DND-41 (cell line): ENCODE results near the gene HPRT1.

ENCODE experiments used
- ATAC-seq: fragments of 200-7000 bp; cut with Tn5 transposase; 3 replicates; pipeline ENCODE4 v1.9.1; 2021; ENCODE audit warnings: low read depth; ENCODE audit not compliant: insufficient read depth
- DNase-seq: peaks from one replicate; pipeline ENCODE4 v3.0.0-alpha.2; 2020
- H2AFZ ChIP-seq: 2 replicates; pipeline ENCODE4 v1.6.0; 2012; ENCODE audit warnings: low read depth, low read length
- H3K27ac ChIP-seq: 2 replicates; pipeline ENCODE4 v1.5.1; 2012; ENCODE audit warnings: low read length, inconsistent platforms
- H3K27me3 ChIP-seq: fragments of 200-600 bp; sonication (generic); 2 replicates; pipeline ENCODE4 v1.6.0; 2012; ENCODE audit warnings: low read length, mild to moderate bottlenecking, inconsistent platforms; ENCODE audit not compliant: insufficient read depth, poor library complexity
- H3K36me3 ChIP-seq: 2 replicates; pipeline ENCODE4 v1.5.1; 2012; ENCODE audit warnings: low read length, inconsistent platforms; ENCODE audit not compliant: insufficient read depth
- H3K4me1 ChIP-seq: 2 replicates; pipeline ENCODE4 v1.5.1; 2012; ENCODE audit warnings: mild to moderate bottlenecking, low read length; ENCODE audit not compliant: insufficient read depth
- H3K4me2 ChIP-seq: 2 replicates; pipeline ENCODE4 v1.6.0; 2012; ENCODE audit warnings: mild to moderate bottlenecking, moderate library complexity, low read length, inconsistent platforms; ENCODE audit not compliant: insufficient read depth
- H3K4me3 ChIP-seq, 2 experiments: fragments of 200-600 bp in 1 of 2; shearing (Covaris generic) in 1 of 2; 2 replicates each; pipeline ENCODE4 v1.5.1; 2012 to 2016; ENCODE audit warnings: inconsistent platforms in 2 of 2, low read length in 2 of 2, mild to moderate bottlenecking in 2 of 2, low read depth in 1 of 2, moderate library complexity in 1 of 2
- H3K79me2 ChIP-seq: 2 replicates; pipeline ENCODE4 v1.6.0; 2012; ENCODE audit warnings: low read length, inconsistent platforms; ENCODE audit not compliant: insufficient read depth
- H3K9ac ChIP-seq: 2 replicates; pipeline ENCODE4 v1.6.0; 2012; ENCODE audit warnings: low read depth, mild to moderate bottlenecking, inconsistent platforms, low read length, moderate library complexity
- H3K9me3 ChIP-seq: 2 replicates; pipeline ENCODE4 v1.5.1; 2012; ENCODE audit warnings: low read length, moderate library complexity, mild to moderate bottlenecking, inconsistent platforms; ENCODE audit not compliant: insufficient read depth, severe bottlenecking
- H4K20me1 ChIP-seq: 2 replicates; pipeline ENCODE4 v1.6.0; 2012; ENCODE audit warnings: low read length; ENCODE audit not compliant: insufficient read depth
- EZH2 ChIP-seq: IDR thresholded peaks from 3 replicates; pipeline ENCODE4 v1.6.1; 2012; ENCODE audit warnings: borderline replicate concordance, low read depth, mild to moderate bottlenecking, moderate library complexity, low read length, inconsistent platforms; ENCODE audit not compliant: severe bottlenecking
- TF ChIP-seq, protein P1 (sequence below): IDR thresholded peaks from 2 replicates; pipeline ENCODE4 v1.5.1; 2012; ENCODE audit warnings: borderline replicate concordance, low read length, moderate library complexity, mild to moderate bottlenecking; ENCODE audit not compliant: poor library complexity, severe bottlenecking; ENCODE audit errors: extremely low read depth

Gene HPRT1

GRCh38 chrX:134435894-134436293 lies 24.1 kb upstream of the HPRT1 start:
- no peaks in the 10 kb centered on the region for H4K20me1 ChIP-seq
- no peaks in the 10 kb centered on the region for H3K4me1 ChIP-seq
- no peak overlapping the region for H3K9ac ChIP-seq
- ATAC-seq: no peak
- no peak for DNase-seq
- TF ChIP-seq, protein P1, sequence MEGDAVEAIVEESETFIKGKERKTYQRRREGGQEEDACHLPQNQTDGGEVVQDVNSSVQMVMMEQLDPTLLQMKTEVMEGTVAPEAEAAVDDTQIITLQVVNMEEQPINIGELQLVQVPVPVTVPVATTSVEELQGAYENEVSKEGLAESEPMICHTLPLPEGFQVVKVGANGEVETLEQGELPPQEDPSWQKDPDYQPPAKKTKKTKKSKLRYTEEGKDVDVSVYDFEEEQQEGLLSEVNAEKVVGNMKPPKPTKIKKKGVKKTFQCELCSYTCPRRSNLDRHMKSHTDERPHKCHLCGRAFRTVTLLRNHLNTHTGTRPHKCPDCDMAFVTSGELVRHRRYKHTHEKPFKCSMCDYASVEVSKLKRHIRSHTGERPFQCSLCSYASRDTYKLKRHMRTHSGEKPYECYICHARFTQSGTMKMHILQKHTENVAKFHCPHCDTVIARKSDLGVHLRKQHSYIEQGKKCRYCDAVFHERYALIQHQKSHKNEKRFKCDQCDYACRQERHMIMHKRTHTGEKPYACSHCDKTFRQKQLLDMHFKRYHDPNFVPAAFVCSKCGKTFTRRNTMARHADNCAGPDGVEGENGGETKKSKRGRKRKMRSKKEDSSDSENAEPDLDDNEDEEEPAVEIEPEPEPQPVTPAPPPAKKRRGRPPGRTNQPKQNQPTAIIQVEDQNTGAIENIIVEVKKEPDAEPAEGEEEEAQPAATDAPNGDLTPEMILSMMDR: no peak
- no peak for TF ChIP-seq EZH2
- H3K27me3 ChIP-seq: no peaks in the 10 kb centered on the region
- no peaks in the 10 kb centered on the region for H3K79me2 ChIP-seq
- no peak overlapping the region for H3K4me3 ChIP-seq
- no peak overlapping the region for H3K27ac ChIP-seq
- no peak overlapping the region for H3K4me2 ChIP-seq
- H2AFZ ChIP-seq: no peak overlapping the region
- H3K36me3 ChIP-seq: peaks cover 22% of the 10 kb centered on the region; the same call in 1 of the 2 replicates
- H3K9me3 ChIP-seq: no peaks in the 10 kb centered on the region

- TF ChIP-seq, protein P1: no peak
- TF ChIP-seq EZH2: no peak
- Histone ChIP-seq H3K27ac (no peak overlapping the region), H3K4me3 (no peak overlapping the region), H3K9ac (no peak overlapping the region), H4K20me1 (no peaks in the 10 kb centered on the region), H3K9me3 (no peaks in the 10 kb centered on the region), H3K79me2 (no peaks in the 10 kb centered on the region), H3K36me3 (0 out of 2 replicates have a peak, but pooled peaks cover 4% of the 10 kb centered on the region), H3K4me2 (no peak overlapping the region), H3K27me3 (no peaks in the 10 kb centered on the region), H3K4me1 (no peaks in the 10 kb centered on the region), H2AFZ (no peak overlapping the region)
- DNase-seq: no peak
- ATAC-seq: no peak
These were observed 16.9 kb upstream of the HPRT1 start for GRCh38 chrX:134443020-134443419.

- no peak overlapping the region for H3K4me2 ChIP-seq
- H3K9ac ChIP-seq: no peak overlapping the region
- DNase-seq (no peak), ATAC-seq (no peak)
- no peak overlapping the region for H3K27ac ChIP-seq
- H3K79me2 ChIP-seq: no peaks in the 10 kb centered on the region
- H3K27me3 ChIP-seq: no peaks in the 10 kb centered on the region
- TF ChIP-seq, protein P1: no peak
- no peak for TF ChIP-seq EZH2
- H4K20me1 ChIP-seq: no peaks in the 10 kb centered on the region
- H3K4me1 ChIP-seq: no peaks in the 10 kb centered on the region
- no peak overlapping the region for H2AFZ ChIP-seq
- 0 out of 2 replicates have a peak, but pooled peaks cover 2% of the 10 kb centered on the region for H3K36me3 ChIP-seq
- H3K9me3 ChIP-seq: no peaks in the 10 kb centered on the region
- H3K4me3 ChIP-seq: no peak overlapping the region
These were observed 16.5 kb upstream of the HPRT1 start for GRCh38 chrX:134443461-134443860.

GRCh38 chrX:134444681-134445080 lies 15.3 kb upstream of the HPRT1 start:
- no peak for ATAC-seq
- Histone ChIP-seq H3K79me2 (no peaks in the 10 kb centered on the region), H3K4me2 (no peak overlapping the region), H3K27me3 (no peaks in the 10 kb centered on the region), H3K4me3 (no peak overlapping the region), H3K4me1 (no peaks in the 10 kb centered on the region), H3K9me3 (no peaks in the 10 kb centered on the region), H3K9ac (no peak overlapping the region), H3K27ac (no peak overlapping the region), H4K20me1 (no peaks in the 10 kb centered on the region), H3K36me3 (no peaks in the 10 kb centered on the region), H2AFZ (no peak overlapping the region)
- no peak for TF ChIP-seq EZH2
- TF ChIP-seq, protein P1: no peak
- no peak for DNase-seq
